NB4 (cell line): ENCODE data around the gene C13orf46.

ENCODE experiments used
- POLR2A ChIP-seq: IDR thresholded peaks from 2 replicates; pipeline ENCODE4 v1.6.1; 2011; ENCODE audit warnings: mild to moderate bottlenecking; ENCODE audit not compliant: insufficient read length; ENCODE audit errors: extremely low read depth
- TF ChIP-seq, protein P1 (sequence below): IDR thresholded peaks from one replicate; pipeline ENCODE4 v1.5.1; 2012; ENCODE audit warnings: low read depth, low read length
- TF ChIP-seq, protein P2 (sequence below): IDR thresholded peaks from 2 replicates; pipeline ENCODE4 v1.6.1; 2011; ENCODE audit warnings: low read depth, low read length

DNA sequence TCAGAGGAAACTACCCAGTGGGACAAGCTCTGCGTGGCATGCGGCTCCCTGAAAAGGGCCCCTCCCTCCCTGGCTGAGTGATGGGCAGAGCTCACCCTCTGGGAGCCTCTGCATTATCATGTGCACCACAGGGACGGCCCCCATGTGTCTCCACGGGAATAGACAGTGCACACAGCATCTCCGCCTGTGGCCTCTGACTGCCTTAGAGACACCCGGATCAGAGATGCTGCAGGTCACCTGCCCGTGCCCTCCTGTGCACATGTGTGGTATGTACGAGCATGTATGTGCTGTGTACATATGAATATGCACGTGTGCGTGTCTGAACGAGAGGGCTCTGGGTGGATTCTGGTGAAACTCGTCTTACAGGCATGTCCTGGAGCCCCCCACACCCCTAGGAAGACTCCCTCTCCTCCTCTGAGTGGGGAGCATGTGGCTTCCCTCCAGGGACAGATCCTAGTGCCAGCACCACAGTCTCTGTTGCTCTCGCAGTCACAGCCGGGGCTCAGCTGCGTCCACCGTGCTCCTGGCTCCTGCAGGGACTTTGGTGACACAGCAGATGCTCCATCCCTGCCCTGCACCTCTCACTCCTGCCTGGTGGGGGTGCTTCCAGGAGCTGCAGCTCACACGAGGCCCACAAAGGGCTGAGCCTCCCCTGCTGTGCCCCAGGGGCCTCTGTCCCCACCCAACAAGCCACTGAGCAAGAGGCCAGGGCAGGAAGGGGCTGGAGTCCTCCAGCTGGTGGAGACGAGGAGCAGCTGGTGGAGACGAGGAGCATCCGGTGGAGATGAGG lies 19.6 kb downstream of the C13orf46 start:
- TF ChIP-seq, protein P1, sequence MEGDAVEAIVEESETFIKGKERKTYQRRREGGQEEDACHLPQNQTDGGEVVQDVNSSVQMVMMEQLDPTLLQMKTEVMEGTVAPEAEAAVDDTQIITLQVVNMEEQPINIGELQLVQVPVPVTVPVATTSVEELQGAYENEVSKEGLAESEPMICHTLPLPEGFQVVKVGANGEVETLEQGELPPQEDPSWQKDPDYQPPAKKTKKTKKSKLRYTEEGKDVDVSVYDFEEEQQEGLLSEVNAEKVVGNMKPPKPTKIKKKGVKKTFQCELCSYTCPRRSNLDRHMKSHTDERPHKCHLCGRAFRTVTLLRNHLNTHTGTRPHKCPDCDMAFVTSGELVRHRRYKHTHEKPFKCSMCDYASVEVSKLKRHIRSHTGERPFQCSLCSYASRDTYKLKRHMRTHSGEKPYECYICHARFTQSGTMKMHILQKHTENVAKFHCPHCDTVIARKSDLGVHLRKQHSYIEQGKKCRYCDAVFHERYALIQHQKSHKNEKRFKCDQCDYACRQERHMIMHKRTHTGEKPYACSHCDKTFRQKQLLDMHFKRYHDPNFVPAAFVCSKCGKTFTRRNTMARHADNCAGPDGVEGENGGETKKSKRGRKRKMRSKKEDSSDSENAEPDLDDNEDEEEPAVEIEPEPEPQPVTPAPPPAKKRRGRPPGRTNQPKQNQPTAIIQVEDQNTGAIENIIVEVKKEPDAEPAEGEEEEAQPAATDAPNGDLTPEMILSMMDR = no peak
- TF ChIP-seq POLR2A = no peak
- TF ChIP-seq, protein P2, sequence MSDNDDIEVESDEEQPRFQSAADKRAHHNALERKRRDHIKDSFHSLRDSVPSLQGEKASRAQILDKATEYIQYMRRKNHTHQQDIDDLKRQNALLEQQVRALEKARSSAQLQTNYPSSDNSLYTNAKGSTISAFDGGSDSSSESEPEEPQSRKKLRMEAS = no peak
